ENCODE results near the gene CECR2. TPM values are rescaled to one million over a fixed set of nuclear protein-coding genes. Genes with fewer than 3 reads are reported as not detected.

Gene CECR2
- polyA plus RNA-seq, 1 donor from 2014 or later: 2.1 TPM

DNA sequence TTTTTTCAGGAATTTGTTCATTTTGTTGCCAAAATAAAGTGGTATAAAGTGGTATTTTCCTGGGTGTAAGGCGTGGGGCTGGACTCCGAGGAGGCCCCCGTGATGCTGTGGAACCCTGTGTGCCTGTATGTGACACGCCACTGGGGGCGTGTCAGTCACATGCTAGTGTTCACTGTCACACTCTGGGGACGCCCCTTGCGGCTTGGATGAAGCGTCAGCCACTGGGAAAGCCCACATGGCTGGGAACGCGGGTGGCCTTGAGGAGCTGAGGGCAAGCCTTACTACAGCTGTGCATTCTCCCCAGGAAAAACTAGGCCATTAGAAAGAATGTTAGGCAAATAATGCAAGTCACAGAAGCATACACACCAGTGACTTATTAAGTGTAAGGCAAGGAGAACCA is 117.1 kb downstream of the CECR2 start:
- H3K9me2 ChIP-seq (ENCODE audit: insufficient read depth, low read length): no peaks in the 10 kb centered on the region
- no peak for TF ChIP-seq POLR2AphosphoS5 (IDR thresholded peaks at IDR 0.05)
- no peaks in the 10 kb centered on the region for H3K36me3 ChIP-seq (ENCODE audit: insufficient read depth, low read length)
- H3K27ac ChIP-seq (ENCODE audit: low read length): no peak overlapping the region
- H3K4me2 ChIP-seq (ENCODE audit: low read length): no peak overlapping the region
- no peaks in the 10 kb centered on the region for H3K79me2 ChIP-seq (replicated peaks; ENCODE audit: insufficient read depth, low read length)
- no peaks in the 10 kb centered on the region for H3K9me3 ChIP-seq (ENCODE audit: low read length)
- no peaks in the 10 kb centered on the region for H3F3A ChIP-seq (ENCODE audit: insufficient read depth, low read length, poor library complexity, severe bottlenecking)
- no peaks in the 10 kb centered on the region for H4K20me1 ChIP-seq (ENCODE audit: insufficient read depth)
- no peak overlapping the region for H3K9ac ChIP-seq (ENCODE audit: low read length)
- H3K27me3 ChIP-seq (ENCODE audit: insufficient read depth, low read depth, low read length): no peaks in the 10 kb centered on the region
- H3K4me3 ChIP-seq (ENCODE audit: low read length): no peak overlapping the region
- H2AFZ ChIP-seq (ENCODE audit: low read depth, low read length): no peak overlapping the region

DNA sequence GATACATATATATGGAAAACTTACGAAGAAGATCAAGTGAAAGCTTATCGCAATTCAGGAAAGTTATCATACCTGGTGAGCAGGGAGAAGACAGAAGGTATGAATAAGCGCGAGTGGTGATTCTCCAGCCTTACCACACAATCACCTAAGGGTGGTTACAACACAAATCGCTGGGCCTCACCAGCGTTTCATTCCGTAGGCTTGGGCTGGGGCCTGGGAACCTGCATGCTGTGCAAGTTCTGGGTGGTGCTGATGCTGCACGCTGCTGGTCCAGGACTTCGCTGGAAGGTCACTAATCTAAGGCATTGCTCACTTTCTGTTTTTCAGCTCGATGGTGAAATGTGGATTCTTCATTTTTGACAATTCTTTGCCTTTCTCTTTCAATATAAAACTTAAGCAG is 117.5 kb downstream of the CECR2 start:
- Histone ChIP-seq H3F3A (ENCODE audit: insufficient read depth, low read length, poor library complexity, severe bottlenecking) (no peaks in the 10 kb centered on the region), H3K4me3 (ENCODE audit: low read length) (no peak overlapping the region), H3K9me3 (ENCODE audit: low read length) (no peaks in the 10 kb centered on the region), H3K4me2 (ENCODE audit: low read length) (no peak overlapping the region), H2AFZ (ENCODE audit: low read depth, low read length) (no peak overlapping the region), H3K79me2 (replicated peaks; ENCODE audit: insufficient read depth, low read length) (no peaks in the 10 kb centered on the region), H3K9me2 (ENCODE audit: insufficient read depth, low read length) (no peaks in the 10 kb centered on the region), H4K20me1 (ENCODE audit: insufficient read depth) (no peaks in the 10 kb centered on the region), H3K27me3 (ENCODE audit: insufficient read depth, low read depth, low read length) (no peaks in the 10 kb centered on the region), H3K36me3 (ENCODE audit: insufficient read depth, low read length) (no peaks in the 10 kb centered on the region), H3K9ac (ENCODE audit: low read length) (no peak overlapping the region), H3K27ac (ENCODE audit: low read length) (no peak overlapping the region)
- TF ChIP-seq POLR2AphosphoS5 (IDR thresholded peaks at IDR 0.05) (no peak), TAF1 (IDR thresholded peaks at IDR 0.05; ENCODE audit: low read depth) (no peak), RAD21 (conservative IDR thresholded peaks at IDR 0.05) (no peak), EZH2 (IDR thresholded peaks at IDR 0.05; ENCODE audit: borderline replicate concordance, insufficient read depth, low read length, poor library complexity, severe bottlenecking) (no peak), MXI1 (conservative IDR thresholded peaks at IDR 0.05; ENCODE audit: poor library complexity, severe bottlenecking) (no peak), SMC3 (conservative IDR thresholded peaks at IDR 0.05; ENCODE audit: poor library complexity) (no peak), EP300 (conservative IDR thresholded peaks at IDR 0.05; ENCODE audit: poor library complexity, severe bottlenecking) (no peak)
- TF ChIP-seq, protein P1, sequence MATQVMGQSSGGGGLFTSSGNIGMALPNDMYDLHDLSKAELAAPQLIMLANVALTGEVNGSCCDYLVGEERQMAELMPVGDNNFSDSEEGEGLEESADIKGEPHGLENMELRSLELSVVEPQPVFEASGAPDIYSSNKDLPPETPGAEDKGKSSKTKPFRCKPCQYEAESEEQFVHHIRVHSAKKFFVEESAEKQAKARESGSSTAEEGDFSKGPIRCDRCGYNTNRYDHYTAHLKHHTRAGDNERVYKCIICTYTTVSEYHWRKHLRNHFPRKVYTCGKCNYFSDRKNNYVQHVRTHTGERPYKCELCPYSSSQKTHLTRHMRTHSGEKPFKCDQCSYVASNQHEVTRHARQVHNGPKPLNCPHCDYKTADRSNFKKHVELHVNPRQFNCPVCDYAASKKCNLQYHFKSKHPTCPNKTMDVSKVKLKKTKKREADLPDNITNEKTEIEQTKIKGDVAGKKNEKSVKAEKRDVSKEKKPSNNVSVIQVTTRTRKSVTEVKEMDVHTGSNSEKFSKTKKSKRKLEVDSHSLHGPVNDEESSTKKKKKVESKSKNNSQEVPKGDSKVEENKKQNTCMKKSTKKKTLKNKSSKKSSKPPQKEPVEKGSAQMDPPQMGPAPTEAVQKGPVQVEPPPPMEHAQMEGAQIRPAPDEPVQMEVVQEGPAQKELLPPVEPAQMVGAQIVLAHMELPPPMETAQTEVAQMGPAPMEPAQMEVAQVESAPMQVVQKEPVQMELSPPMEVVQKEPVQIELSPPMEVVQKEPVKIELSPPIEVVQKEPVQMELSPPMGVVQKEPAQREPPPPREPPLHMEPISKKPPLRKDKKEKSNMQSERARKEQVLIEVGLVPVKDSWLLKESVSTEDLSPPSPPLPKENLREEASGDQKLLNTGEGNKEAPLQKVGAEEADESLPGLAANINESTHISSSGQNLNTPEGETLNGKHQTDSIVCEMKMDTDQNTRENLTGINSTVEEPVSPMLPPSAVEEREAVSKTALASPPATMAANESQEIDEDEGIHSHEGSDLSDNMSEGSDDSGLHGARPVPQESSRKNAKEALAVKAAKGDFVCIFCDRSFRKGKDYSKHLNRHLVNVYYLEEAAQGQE (IDR thresholded peaks at IDR 0.05; ENCODE audit: borderline replicate concordance): no peak
- TF ChIP-seq, protein P2, sequence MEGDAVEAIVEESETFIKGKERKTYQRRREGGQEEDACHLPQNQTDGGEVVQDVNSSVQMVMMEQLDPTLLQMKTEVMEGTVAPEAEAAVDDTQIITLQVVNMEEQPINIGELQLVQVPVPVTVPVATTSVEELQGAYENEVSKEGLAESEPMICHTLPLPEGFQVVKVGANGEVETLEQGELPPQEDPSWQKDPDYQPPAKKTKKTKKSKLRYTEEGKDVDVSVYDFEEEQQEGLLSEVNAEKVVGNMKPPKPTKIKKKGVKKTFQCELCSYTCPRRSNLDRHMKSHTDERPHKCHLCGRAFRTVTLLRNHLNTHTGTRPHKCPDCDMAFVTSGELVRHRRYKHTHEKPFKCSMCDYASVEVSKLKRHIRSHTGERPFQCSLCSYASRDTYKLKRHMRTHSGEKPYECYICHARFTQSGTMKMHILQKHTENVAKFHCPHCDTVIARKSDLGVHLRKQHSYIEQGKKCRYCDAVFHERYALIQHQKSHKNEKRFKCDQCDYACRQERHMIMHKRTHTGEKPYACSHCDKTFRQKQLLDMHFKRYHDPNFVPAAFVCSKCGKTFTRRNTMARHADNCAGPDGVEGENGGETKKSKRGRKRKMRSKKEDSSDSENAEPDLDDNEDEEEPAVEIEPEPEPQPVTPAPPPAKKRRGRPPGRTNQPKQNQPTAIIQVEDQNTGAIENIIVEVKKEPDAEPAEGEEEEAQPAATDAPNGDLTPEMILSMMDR (IDR thresholded peaks at IDR 0.05; ENCODE audit: poor library complexity, severe bottlenecking): no peak

DNA sequence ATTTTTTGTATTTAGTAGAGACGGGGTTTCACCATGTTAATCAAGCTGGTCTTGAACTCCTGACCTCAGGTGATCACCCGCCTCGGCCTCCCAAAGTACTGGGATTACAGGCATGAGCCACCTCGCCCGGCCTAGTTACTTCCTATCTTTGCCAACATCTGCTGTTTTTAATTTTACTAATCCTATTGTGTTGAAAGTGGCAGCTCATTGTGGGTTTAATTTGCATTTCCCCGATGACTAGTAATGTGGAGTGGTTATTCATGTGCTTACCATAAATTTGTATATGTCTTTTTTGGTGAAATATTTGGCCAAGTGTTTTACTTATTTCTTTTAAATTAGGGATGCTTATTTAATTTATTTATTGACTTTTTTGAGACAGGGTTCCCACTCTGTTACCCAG is 119.8 kb downstream of the CECR2 start:
- H3K9ac ChIP-seq (ENCODE audit: low read length): no peak overlapping the region
- H3K36me3 ChIP-seq (ENCODE audit: insufficient read depth, low read length): no peaks in the 10 kb centered on the region
- TF ChIP-seq, protein P2 (IDR thresholded peaks at IDR 0.05; ENCODE audit: poor library complexity, severe bottlenecking): no peak
- TF ChIP-seq, protein P1 (IDR thresholded peaks at IDR 0.05; ENCODE audit: borderline replicate concordance): no peak
- TF ChIP-seq TAF1 (IDR thresholded peaks at IDR 0.05; ENCODE audit: low read depth) (no peak), POLR2AphosphoS5 (IDR thresholded peaks at IDR 0.05) (no peak), RAD21 (conservative IDR thresholded peaks at IDR 0.05) (no peak), SMC3 (conservative IDR thresholded peaks at IDR 0.05; ENCODE audit: poor library complexity) (no peak), EP300 (conservative IDR thresholded peaks at IDR 0.05; ENCODE audit: poor library complexity, severe bottlenecking) (no peak), MXI1 (conservative IDR thresholded peaks at IDR 0.05; ENCODE audit: poor library complexity, severe bottlenecking) (no peak), EZH2 (IDR thresholded peaks at IDR 0.05; ENCODE audit: borderline replicate concordance, insufficient read depth, low read length, poor library complexity, severe bottlenecking) (no peak)
- H3K4me3 ChIP-seq (ENCODE audit: low read length): no peak overlapping the region
- H3F3A ChIP-seq (ENCODE audit: insufficient read depth, low read length, poor library complexity, severe bottlenecking): no peaks in the 10 kb centered on the region
- no peak overlapping the region for H3K27ac ChIP-seq (ENCODE audit: low read length)
- H3K9me3 ChIP-seq (ENCODE audit: low read length): no peaks in the 10 kb centered on the region
- H3K27me3 ChIP-seq (ENCODE audit: insufficient read depth, low read depth, low read length): no peaks in the 10 kb centered on the region
- no peaks in the 10 kb centered on the region for H3K79me2 ChIP-seq (replicated peaks; ENCODE audit: insufficient read depth, low read length)
- no peaks in the 10 kb centered on the region for H3K9me2 ChIP-seq (ENCODE audit: insufficient read depth, low read length)
- no peak overlapping the region for H3K4me2 ChIP-seq (ENCODE audit: low read length)
- H2AFZ ChIP-seq (ENCODE audit: low read depth, low read length): no peak overlapping the region
- H4K20me1 ChIP-seq (ENCODE audit: insufficient read depth): no peaks in the 10 kb centered on the region
